ENCODE results near the gene PEX14. TPM values are rescaled to one million over a fixed set of nuclear protein-coding genes. Genes with fewer than 3 reads are reported as not detected.

Gene PEX14
- total RNA-seq, 2 donors from 2014 or later: 22.3 to 22.7 TPM

DNA sequence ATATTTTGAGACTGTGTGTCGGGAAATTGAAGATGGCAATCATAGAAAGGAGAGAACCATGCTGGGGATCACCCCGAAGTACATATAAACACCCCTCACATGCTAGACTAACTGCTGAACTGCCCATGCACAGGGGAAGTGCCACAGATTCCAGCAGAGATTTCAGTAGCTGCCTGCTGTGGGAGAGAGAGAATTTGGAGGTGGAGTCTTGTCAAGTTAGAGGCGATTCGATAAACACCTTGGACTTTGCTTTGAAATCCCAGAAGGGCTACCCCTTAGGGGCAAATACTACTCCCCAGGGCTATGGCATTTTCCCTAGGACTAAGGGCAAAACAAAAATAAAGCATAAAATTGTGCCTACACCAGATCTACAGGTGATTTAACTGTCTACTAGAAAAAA, 103.3 kb downstream of the PEX14 start:
- no peak overlapping the region for H3K27ac Mint-ChIP-seq
- no peak for ATAC-seq
- DNase-seq (ENCODE audit: low spot score in 2 of 2): no peak
- H3K9me3 Mint-ChIP-seq: no peaks in the 10 kb centered on the region
- no peaks in the 10 kb centered on the region for H3K36me3 Mint-ChIP-seq

DNA sequence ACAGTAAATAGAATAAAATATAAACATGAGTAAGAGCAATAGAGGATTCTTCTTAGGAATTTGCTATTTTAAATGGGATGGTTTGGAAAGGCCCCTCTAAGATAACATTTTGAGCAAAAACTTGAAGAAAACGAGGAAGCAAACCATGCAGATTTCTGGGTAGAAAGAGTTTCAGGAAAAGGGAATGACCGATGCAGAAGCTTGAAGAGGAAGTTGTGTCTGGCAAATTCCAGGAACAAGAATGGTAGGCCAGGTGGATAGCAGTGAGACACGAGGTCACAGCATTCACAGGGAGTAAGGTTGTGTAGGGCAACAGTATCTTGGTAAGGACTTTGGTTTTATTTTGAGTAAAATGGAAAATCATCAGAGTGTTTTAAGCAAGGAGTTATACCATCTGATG, 108.9 kb downstream of the PEX14 start:
- no peak overlapping the region for H3K27ac Mint-ChIP-seq
- DNase-seq (ENCODE audit: low spot score in 2 of 2): no peak
- ATAC-seq: no peak
- no peaks in the 10 kb centered on the region for H3K9me3 Mint-ChIP-seq
- no peaks in the 10 kb centered on the region for H3K36me3 Mint-ChIP-seq

DNA sequence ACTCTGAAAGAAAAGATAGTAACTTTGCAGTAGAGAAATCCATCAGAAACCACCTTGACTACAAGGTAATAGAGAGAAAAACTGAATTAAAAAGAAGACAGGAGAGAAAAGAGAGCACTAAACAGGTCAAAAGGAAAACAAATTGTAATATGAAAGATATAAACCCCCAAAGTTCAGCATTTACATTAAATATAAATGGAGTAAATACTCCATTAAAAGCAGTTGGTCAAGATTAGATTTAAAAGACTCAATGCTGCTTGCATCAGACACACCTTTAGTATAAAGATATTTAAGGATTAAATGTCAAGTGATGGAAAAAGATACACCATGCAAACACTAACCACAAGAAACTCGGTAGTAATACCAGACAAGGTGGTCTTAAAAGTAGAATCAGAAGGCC, 110.5 kb downstream of the PEX14 start:
- DNase-seq (ENCODE audit: low spot score in 2 of 2) (no peak), ATAC-seq (no peak)
- Mint-ChIP-seq H3K9me3 (no peaks in the 10 kb centered on the region), H3K36me3 (no peaks in the 10 kb centered on the region), H3K27ac (no peak overlapping the region)

DNA sequence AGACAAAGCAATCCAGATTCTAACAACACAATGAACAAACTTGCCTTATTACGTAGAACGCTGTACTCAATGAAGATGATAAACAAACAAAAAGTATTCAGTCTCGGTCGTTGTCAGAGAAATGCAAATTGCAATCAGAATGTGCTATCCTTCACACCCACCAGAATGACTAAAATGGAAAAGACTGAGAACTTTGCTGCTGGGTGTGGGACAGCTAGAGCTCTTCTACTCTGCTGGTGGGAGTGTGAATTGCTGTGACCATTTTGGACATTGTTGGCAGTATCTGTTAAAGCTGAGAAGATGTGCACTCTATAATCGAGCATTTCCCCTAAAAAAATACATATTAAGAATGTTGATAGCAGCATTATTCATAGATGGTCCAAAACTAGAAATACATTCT, 111.4 kb downstream of the PEX14 start:
- Mint-ChIP-seq H3K9me3 (no peaks in the 10 kb centered on the region), H3K27ac (no peak overlapping the region), H3K36me3 (no peaks in the 10 kb centered on the region)
- ATAC-seq (no peak), DNase-seq (ENCODE audit: low spot score in 2 of 2) (no peak)

DNA sequence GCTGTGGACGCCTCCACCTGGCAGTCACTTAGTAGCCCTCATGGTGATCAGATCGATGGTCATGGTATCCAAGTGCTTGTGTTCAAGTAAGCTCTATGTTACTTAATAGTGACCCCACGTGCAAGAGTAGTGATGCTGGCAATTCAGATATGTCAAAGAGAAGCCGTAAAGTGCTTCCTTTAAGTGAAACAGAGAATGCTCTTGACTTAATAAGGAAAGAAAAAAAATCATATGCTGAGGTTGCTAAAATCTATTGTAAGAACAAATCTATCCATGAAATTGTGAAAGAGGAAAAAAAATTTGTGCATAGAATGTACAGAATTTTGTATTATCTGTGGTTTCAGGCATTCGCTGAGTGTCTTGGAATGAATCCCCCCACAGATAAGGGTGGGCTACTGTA, 113.9 kb downstream of the PEX14 start:
- DNase-seq (ENCODE audit: low spot score in 2 of 2) (no peak), ATAC-seq (no peak)
- Mint-ChIP-seq H3K9me3 (no peaks in the 10 kb centered on the region), H3K36me3 (no peaks in the 10 kb centered on the region), H3K27ac (no peak overlapping the region)

DNA sequence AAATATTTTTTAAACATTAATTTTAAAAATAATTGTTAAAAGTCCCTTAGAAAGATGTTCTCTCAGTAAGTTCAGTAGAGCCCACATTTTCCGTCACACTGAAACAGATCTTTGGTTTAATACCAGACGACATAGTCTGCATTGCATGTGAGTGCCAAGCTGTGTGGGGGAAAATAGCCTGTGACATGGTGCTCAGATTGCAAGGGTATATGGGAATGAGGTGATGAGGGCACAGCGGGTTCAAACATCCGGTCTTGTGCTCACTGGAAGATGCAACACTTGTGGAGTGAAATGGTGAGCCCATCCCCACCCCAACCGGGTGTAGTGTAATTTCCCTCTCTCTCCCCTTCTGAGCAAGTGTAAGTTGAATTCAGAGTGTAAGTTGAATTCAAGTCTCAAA, 114.3 kb downstream of the PEX14 start:
- Mint-ChIP-seq H3K27ac (no peak overlapping the region), H3K9me3 (no peaks in the 10 kb centered on the region), H3K36me3 (no peaks in the 10 kb centered on the region)
- DNase-seq (ENCODE audit: low spot score in 2 of 2) (no peak), ATAC-seq (no peak)

DNA sequence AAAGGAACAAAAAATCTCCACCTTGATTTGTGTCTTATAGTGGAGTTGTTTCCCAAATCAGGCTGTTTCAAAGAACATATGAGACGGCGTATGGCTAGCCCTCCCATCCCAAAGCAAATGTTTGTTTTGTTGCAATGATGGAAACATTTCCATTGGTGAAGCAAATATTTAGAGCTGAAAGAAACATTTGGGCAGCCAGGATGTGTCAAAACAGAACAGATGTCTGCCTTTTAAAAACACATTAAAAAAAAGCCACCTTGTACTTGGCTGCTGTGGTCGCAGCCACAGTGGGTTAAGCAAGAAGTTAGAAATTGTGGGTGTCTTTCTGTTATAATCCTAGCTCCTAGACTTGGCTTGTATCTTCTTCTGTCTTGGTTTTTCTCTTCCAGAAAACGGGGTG, 116.3 kb downstream of the PEX14 start:
- Mint-ChIP-seq H3K27ac (no peak overlapping the region), H3K36me3 (no peaks in the 10 kb centered on the region), H3K9me3 (no peaks in the 10 kb centered on the region)
- DNase-seq (ENCODE audit: low spot score in 2 of 2): no peak
- no peak for ATAC-seq

DNA sequence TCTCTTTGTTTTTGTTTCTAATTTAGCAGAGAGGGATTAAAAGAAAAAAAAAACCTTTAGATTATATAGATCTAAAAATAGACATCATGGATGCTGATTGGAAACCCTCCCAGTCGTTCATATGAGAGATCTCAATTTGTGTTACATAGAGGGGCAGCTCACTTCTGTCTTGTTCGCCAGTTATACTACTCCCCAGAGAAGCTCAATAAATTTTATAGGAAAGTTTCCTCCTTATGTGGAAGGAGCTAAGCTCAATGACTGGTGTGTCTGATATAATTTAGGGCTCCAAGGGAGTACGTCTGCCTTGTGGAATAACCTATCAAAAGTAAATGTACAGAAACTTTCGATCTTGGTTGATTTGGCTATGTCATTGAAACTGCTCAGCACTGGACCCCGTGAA, 117.6 kb downstream of the PEX14 start:
- Mint-ChIP-seq H3K36me3 (no peaks in the 10 kb centered on the region), H3K9me3 (no peaks in the 10 kb centered on the region), H3K27ac (no peak overlapping the region)
- DNase-seq (ENCODE audit: low spot score in 2 of 2): no peak
- ATAC-seq: no peak

DNA sequence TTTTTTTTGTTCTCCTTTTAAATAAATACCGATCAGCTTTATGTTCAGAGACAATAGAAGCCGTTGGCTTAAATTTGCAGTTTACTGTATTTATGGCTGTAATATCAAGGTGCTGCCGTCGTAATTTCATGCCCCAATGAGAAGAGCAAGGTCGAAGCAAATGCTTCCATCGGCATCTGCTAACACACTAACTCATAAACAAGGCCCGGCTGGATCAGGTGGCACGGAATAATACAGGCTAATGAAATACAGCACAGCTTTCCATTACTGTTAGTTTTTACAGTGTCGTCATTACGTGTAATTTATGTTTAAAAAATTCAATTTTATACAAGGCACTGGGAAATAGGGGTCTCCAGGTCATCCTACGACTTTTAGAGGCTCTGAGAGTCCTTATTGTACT, 119.0 kb downstream of the PEX14 start:
- DNase-seq (ENCODE audit: low spot score in 2 of 2) (no peak), ATAC-seq (no peak)
- Mint-ChIP-seq H3K36me3 (no peaks in the 10 kb centered on the region), H3K9me3 (no peaks in the 10 kb centered on the region), H3K27ac (no peak overlapping the region)

DNA sequence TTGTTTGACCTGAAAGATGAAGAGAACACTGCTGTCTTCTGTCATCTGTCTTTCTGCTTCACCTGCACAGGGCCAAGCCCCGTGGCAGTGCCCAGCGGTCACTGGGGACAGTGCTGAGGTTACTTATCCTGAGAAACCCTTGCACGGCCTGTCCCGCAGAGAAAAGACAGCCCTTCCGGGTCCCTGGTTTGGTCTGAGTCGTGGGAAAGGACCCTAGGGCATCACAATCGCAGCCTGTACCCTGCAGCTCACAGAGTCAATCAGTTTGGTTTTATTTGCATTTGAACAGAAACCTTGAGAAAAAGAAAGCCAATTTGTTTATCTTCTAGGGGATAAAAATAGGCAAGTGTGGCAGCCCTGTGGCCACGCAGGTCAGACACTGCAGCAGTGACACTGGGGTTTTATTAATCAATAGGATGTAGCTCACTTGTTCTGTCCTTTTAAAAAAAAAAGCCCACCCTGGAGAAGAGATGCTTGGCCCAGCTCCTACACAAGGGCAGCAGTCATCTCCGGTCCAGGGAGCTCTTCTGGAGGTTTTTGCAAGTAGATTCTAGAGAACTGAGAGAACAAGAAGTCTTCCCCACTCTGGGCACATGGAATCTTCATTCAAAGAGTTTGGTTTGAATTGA, 120.0 kb downstream of the PEX14 start:
- Mint-ChIP-seq H3K9me3 (no peaks in the 10 kb centered on the region), H3K36me3 (no peaks in the 10 kb centered on the region), H3K27ac (no peak overlapping the region)
- no peak for DNase-seq (ENCODE audit: low spot score in 2 of 2)
- no peak for ATAC-seq

DNA sequence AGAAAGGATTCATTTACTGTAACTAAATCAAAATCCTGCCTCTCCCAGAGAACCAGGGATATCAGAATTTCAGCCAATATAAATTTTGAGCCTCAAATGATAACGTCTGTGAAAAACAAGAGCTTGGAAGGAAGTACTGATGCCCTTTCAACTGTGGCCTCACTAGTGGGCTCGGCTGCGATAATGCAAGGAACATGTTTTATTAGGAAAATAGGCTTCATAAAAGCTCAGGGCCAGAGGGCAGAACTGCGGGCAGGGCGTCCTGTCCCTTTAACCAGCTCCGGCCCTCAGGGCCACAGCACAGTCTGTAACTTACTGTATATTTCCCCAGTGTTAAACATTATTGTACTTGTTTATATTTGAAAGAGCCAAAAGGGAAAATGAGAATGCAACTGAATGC, 122.0 kb downstream of the PEX14 start:
- Mint-ChIP-seq H3K27ac (no peak overlapping the region), H3K36me3 (no peaks in the 10 kb centered on the region), H3K9me3 (no peaks in the 10 kb centered on the region)
- no peak for ATAC-seq
- no peak for DNase-seq (ENCODE audit: low spot score in 2 of 2)

DNA sequence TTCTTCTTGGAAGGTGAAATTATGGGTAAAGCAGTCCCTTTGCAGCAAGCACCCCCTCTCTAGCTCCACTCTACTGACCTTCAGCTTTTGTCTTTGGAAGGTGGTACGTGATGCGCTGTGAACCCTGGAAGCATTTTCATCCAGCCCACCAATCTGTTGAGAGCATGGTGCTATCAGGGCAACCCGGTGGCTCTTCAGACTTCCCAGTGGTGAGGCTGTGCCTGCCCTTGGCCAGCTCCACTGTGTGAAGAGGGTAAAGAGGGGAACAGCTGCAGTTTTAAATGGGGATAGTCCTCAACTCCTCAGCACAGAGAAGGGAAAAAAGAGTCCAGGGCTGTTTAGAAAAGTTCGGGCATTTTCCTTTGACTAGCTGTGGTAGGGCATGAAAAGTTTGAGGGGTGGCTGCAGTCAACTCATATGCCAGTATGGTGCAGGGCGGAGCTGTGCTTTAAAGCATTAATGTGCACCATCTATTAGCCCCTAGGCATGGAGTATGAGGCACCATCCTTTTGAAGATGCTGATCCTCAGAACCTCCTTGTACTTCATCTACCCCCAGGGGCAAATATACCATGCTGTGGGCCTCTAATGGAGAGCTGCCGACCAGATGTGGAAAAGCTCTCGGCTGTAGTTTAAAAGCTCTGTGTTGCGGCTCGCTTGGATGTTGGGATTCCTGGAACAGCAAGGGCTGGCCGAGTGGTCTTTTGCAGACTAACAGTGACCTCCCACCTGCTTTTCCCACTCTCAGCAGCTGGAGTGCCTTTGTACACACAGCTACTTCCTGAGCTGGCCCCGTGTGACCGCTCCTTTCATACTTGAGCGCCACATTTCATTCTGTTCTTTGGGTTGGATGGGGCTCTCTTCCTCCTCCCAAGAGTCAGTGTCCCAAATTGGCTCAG, 123.0 kb downstream of the PEX14 start:
- H3K9me3 Mint-ChIP-seq: no peaks in the 10 kb centered on the region
- DNase-seq (ENCODE audit: low spot score in 2 of 2): no peak
- no peak overlapping the region for H3K27ac Mint-ChIP-seq
- no peaks in the 10 kb centered on the region for H3K36me3 Mint-ChIP-seq
- no peak for ATAC-seq

DNA sequence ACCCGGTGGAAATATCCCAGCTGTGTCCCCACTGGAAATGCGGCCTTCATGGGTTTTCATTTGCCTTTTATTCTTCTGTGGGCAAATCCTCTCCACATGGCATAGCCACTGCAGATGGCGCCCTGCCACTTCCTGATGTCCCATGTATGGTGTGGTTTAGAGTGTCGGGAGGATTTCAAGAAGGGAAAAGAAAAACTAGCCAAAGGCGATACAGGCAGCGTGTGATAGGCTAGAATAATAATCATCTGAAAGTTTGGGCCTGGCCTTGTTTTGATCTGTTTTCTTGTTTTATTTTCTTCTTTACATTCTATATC, 123.6 kb downstream of the PEX14 start:
- Mint-ChIP-seq H3K9me3 (no peaks in the 10 kb centered on the region), H3K36me3 (no peaks in the 10 kb centered on the region), H3K27ac (no peak overlapping the region)
- ATAC-seq (no peak), DNase-seq (ENCODE audit: low spot score in 2 of 2) (no peak)

DNA sequence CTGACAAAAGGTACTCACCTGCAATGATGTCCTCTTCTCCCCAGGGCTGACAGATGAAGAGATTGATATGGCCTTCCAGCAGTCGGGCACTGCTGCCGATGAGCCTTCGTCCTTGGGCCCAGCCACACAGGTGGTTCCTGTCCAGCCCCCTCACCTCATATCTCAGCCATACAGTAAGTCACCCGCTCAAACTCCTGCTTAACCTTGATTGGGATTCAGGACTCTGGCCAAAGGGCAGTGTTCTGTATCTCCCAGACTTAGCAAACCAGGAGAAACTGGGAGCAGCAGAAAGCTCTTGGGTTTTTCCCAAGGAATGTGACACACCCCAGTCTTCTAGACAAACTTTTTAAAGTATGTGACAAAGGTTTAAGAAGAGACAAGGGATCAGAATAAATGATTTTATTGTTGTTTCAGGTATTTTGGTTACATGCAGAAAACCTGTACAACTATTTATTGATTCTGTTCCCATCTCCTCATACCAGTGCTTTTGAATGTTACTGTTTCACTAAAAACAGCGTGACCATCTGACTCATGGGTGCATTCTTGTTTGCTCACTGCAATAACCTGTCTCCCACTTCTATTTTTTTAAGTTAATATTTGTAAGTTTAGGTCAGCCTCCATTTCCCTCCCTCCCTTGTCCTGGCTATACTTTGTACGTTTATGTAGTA, 124.6 kb downstream of the PEX14 start:
- Mint-ChIP-seq H3K9me3 (no peaks in the 10 kb centered on the region), H3K36me3 (no peaks in the 10 kb centered on the region), H3K27ac (no peak overlapping the region)
- ATAC-seq (no peak), DNase-seq (ENCODE audit: low spot score in 2 of 2) (no peak)

DNA sequence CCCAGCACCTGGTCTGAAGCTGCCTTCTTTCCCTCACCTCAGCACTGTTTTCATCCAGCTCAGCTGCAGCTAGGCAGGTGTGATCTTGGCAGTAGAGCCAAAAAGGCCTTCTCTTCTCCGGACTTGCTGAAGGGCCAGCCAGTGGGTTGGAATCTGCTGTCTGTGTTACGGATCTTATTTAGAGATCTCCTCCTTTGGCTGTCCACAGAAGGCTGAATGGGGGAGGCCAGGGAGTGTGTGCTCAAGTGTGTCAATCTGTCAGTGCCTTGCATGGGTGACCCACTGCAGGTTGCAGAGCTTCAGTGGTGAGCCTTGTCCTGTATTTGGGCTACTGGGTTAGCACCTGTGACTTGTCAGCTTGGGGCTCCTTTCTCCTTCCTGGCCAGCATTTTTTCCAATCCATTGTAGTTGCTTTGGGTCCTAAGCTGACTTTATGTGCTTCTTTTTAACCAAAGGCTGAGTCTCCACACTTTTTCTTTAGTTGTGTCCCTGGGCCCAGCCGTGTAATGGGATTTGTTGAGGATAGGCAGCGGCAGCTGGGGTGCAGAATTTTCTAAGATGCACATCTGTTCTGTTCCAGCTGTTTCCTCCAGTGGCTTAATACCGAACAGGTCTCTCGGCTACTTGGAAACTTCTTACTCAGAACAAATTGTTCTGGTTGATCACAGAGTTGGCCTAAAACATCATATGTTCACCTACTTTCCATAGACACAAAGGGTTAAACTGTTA, 126.8 kb downstream of the PEX14 start:
- ATAC-seq: no peak
- Mint-ChIP-seq H3K36me3 (no peaks in the 10 kb centered on the region), H3K27ac (no peak overlapping the region), H3K9me3 (no peaks in the 10 kb centered on the region)
- no peak for DNase-seq (ENCODE audit: low spot score in 2 of 2)

DNA sequence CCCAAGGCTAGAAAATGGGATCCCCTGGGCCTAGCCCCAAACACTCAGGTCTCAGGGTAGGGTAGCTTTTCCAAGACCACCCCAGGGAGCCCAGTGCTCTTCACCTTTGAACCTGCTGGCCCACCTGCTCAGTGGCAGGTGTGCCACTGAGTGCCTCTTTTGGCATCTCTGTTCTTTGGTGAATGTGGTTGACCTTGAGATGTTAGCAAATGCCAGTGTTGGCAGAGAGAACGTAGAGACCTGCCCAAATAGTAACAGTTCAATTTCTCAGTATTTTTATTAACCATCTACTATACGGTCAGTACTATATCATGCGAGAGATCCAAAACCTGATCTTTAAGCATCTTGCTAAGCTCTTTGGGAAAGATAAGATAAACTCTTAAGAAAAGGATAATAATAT, 128.2 kb downstream of the PEX14 start:
- Mint-ChIP-seq H3K9me3 (no peaks in the 10 kb centered on the region), H3K36me3 (no peaks in the 10 kb centered on the region), H3K27ac (no peak overlapping the region)
- ATAC-seq (no peak), DNase-seq (ENCODE audit: low spot score in 2 of 2) (no peak)

DNA sequence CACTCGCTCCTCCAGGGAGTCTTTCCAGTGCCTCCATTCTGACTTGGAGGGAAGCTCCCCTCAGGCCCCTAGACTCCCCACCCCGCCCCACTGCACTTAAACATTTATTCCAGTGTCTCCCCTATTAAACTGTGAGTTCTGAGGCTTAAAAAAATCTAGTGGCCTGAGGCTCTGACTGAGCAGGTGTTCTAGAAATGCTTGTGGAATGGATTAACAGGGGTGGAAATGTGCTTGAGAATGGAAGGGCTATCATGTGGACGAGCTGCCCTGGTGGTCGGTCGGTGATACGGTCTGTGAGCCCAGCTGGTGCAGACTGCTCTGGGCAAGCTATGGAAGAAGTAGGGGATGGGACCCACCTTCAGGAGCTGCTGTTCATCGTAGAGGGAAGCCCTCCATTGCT, 130.2 kb downstream of the PEX14 start:
- no peak overlapping the region for H3K27ac Mint-ChIP-seq
- no peak for ATAC-seq

More for the DNA sequence above, 130.2 kb downstream of the PEX14 start:
- no peaks in the 10 kb centered on the region for H3K9me3 Mint-ChIP-seq
- DNase-seq (ENCODE audit: low spot score in 2 of 2): no peak
- no peaks in the 10 kb centered on the region for H3K36me3 Mint-ChIP-seq

Measured in activated naive CD4-positive, alpha-beta T cell treated with anti-CD3 and anti-CD28 coated beads, Interleukin-2, amount 50 U/mL, for 72 hours (primary cell).